Measurements from ENCODE around the gene OSBPL10.

Gene OSBPL10

GRCh38 chr3:31624083-31624709 is 356.9 kb downstream of the OSBPL10 start:
- POLR2A ChIA-PET, result interaction anchor here (0.5 kb wide), 1 partner anchor 21 kb away, joined by 4 read pairs; no protein-coding TSS in a partner anchor
- TF ChIP-seq CTCF (IDR thresholded peaks at IDR 0.05; ENCODE audit: insufficient read depth, low read length, missing control alignments), result no peak
- DNase-seq (ENCODE audit: low read depth, low spot score), result no peak
- H3K4me3 ChIP-seq (ENCODE audit: low read depth, low read length), result no peak overlapping the region
- CTCF ChIA-PET, result interaction anchor here (1.8 kb wide), 1 partner anchor 13 kb away, joined by 6 read pairs; no protein-coding TSS in a partner anchor

GRCh38 chr3:31622636-31623288 is 358.3 kb downstream of the OSBPL10 start:
- H3K4me3 ChIP-seq (ENCODE audit: low read depth, low read length), result no peak overlapping the region
- DNase-seq (ENCODE audit: low read depth, low spot score), result no peak
- TF ChIP-seq CTCF (IDR thresholded peaks at IDR 0.05; ENCODE audit: insufficient read depth, low read length, missing control alignments), result no peak
- POLR2A ChIA-PET, result no interaction called here
- CTCF ChIA-PET, result no interaction called here

- DNase-seq (ENCODE audit: low read depth, low spot score), result no peak
- CTCF ChIA-PET, result interaction anchor here (1.3 kb wide), 1 partner anchor 147 kb away, joined by 6 read pairs; no protein-coding TSS in a partner anchor
- TF ChIP-seq CTCF (IDR thresholded peaks at IDR 0.05; ENCODE audit: insufficient read depth, low read length, missing control alignments), result no peak
- POLR2A ChIA-PET, result no interaction called here
- H3K4me3 ChIP-seq (ENCODE audit: low read depth, low read length), result no peak overlapping the region
Observed at GRCh38 chr3:31621314-31621713, 359.7 kb downstream of the OSBPL10 start.

GRCh38 chr3:31620656-31621055 is 360.4 kb downstream of the OSBPL10 start:
- CTCF ChIA-PET, result interaction anchor here (1.3 kb wide), 1 partner anchor 148 kb away, joined by 6 read pairs; no protein-coding TSS in a partner anchor
- TF ChIP-seq CTCF (IDR thresholded peaks at IDR 0.05; ENCODE audit: insufficient read depth, low read length, missing control alignments), result no peak
- POLR2A ChIA-PET, result no interaction called here
- DNase-seq (ENCODE audit: low read depth, low spot score), result no peak
- no peak overlapping the region for H3K4me3 ChIP-seq (ENCODE audit: low read depth, low read length)

GRCh38 chr3:31616711-31617110 is 364.4 kb downstream of the OSBPL10 start:
- no peak for DNase-seq (ENCODE audit: low read depth, low spot score)
- ChIA-PET CTCF (no interaction called here), POLR2A (no interaction called here)
- no peak for TF ChIP-seq CTCF (IDR thresholded peaks at IDR 0.05; ENCODE audit: insufficient read depth, low read length, missing control alignments)
- H3K4me3 ChIP-seq (ENCODE audit: low read depth, low read length), result no peak overlapping the region

GRCh38 chr3:31615071-31615875 is 365.8 kb downstream of the OSBPL10 start:
- DNase-seq (ENCODE audit: low read depth, low spot score), result no peak
- TF ChIP-seq CTCF (IDR thresholded peaks at IDR 0.05; ENCODE audit: insufficient read depth, low read length, missing control alignments), result no peak
- POLR2A ChIA-PET, result no interaction called here
- CTCF ChIA-PET, result interaction anchor here (1.4 kb wide), 1 partner anchor 529 kb away, joined by 3 read pairs; no protein-coding TSS in a partner anchor
- H3K4me3 ChIP-seq (ENCODE audit: low read depth, low read length), result no peak overlapping the region
